WTC11 (cell line): Measurements from ENCODE around the gene SEMA6D. TPM values are rescaled to one million over a fixed set of nuclear protein-coding genes. Genes with fewer than 3 reads are reported as not detected.

ENCODE experiments used
- ATAC-seq: fragments of 200-7000 bp; cut with Tn5 transposase; 2 replicates; pipeline ENCODE4 v1.10.0; 2021; ENCODE audit warnings: mild to moderate bottlenecking, moderate library complexity
- CTCF ChIA-PET: fragments of 300-600 bp; sonication (Branson Sonifier 250); formaldehyde crosslinking; loops from one replicate; lab custom pipeline; 2021; ENCODE audit warnings: antibody characterized with exemption; lab: Charles Lee
- POLR2A ChIA-PET: fragments of 350-600 bp; sonication (Branson Sonifier 250); formaldehyde crosslinking; loops from one replicate; lab custom pipeline; 2021; ENCODE audit warnings: antibody characterized with exemption; lab: Charles Lee
- DNase-seq: peaks from one replicate; pipeline ENCODE4 v3.0.0; 2021; ENCODE audit warnings: low spot score
- H3K27ac Mint-ChIP-seq: 2 replicates; pipeline ENCODE4 v1.8.0; 2021; ENCODE audit warnings: mixed read lengths
- H3K27me3 Mint-ChIP-seq: 2 replicates; pipeline ENCODE4 v1.8.0; 2021; ENCODE audit warnings: low read depth, mild to moderate bottlenecking, moderate library complexity, mixed read lengths
- H3K36me3 Mint-ChIP-seq: 2 replicates; pipeline ENCODE4 v1.8.0; 2021; ENCODE audit warnings: mixed read lengths
- H3K4me1 Mint-ChIP-seq: 2 replicates; pipeline ENCODE4 v1.8.0; 2022; ENCODE audit warnings: mixed read lengths
- H3K4me3 Mint-ChIP-seq: 2 replicates; pipeline ENCODE4 v1.8.0; 2021; ENCODE audit warnings: mild to moderate bottlenecking, moderate library complexity, mixed read lengths
- H3K9me3 Mint-ChIP-seq: 2 replicates; pipeline ENCODE4 v1.8.0; 2021; ENCODE audit warnings: mixed read lengths
- AR ChIP-seq: fragments of 250-450 bp; sonication (Bioruptor Pico); IDR thresholded peaks from 2 replicates; pipeline ENCODE4 v1.9.0; 2021; ENCODE audit warnings: mild to moderate bottlenecking
- ARID4B ChIP-seq: sonication (generic); formaldehyde crosslinking; IDR thresholded peaks from 2 replicates; pipeline ENCODE4 v1.8.0; 2023; ENCODE audit warnings: missing genetic modification reagents, mild to moderate bottlenecking, borderline replicate concordance
- ETV6 ChIP-seq: sonication (generic); formaldehyde crosslinking; IDR thresholded peaks from 2 replicates; pipeline ENCODE4 v1.8.1; 2022; ENCODE audit warnings: mild to moderate bottlenecking, missing genetic modification reagents
- FOXJ3 ChIP-seq: sonication (generic); formaldehyde crosslinking; IDR thresholded peaks from 2 replicates; pipeline ENCODE4 v1.9.0; 2021; ENCODE audit warnings: missing genetic modification reagents, mild to moderate bottlenecking, borderline replicate concordance
- HMGA2 ChIP-seq: fragments of 250-450 bp; sonication (Bioruptor Pico); IDR thresholded peaks from 2 replicates; pipeline ENCODE4 v1.4.0; 2021; ENCODE audit warnings: mild to moderate bottlenecking, moderate library complexity
- IRF1 ChIP-seq: sonication (generic); formaldehyde crosslinking; IDR thresholded peaks from 2 replicates; pipeline ENCODE4 v1.8.0; 2023; ENCODE audit warnings: missing genetic modification reagents
- MXD4 ChIP-seq: fragments of 250-450 bp; sonication (Bioruptor Pico); IDR thresholded peaks from 2 replicates; pipeline ENCODE4 v1.8.0; 2021; ENCODE audit warnings: mild to moderate bottlenecking, moderate library complexity, borderline replicate concordance
- NR2C2 ChIP-seq: sonication (generic); formaldehyde crosslinking; IDR thresholded peaks from 2 replicates; pipeline ENCODE4 v1.8.0; 2022; ENCODE audit warnings: mild to moderate bottlenecking, missing genetic modification reagents
- OVOL2 ChIP-seq: fragments of 250-450 bp; sonication (Bioruptor Pico); IDR thresholded peaks from 2 replicates; pipeline ENCODE4 v1.9.0; 2021; ENCODE audit warnings: mild to moderate bottlenecking, borderline replicate concordance
- PRDM15 ChIP-seq: sonication (generic); formaldehyde crosslinking; IDR thresholded peaks from 2 replicates; pipeline ENCODE4 v1.8.0; 2022; ENCODE audit warnings: missing genetic modification reagents
- SMAD3 ChIP-seq: sonication (generic); formaldehyde crosslinking; IDR thresholded peaks from 2 replicates; pipeline ENCODE4 v1.8.0; 2022; ENCODE audit warnings: missing genetic modification reagents, mild to moderate bottlenecking, borderline replicate concordance
- ZBTB43 ChIP-seq: sonication (generic); formaldehyde crosslinking; IDR thresholded peaks from 2 replicates; pipeline ENCODE4 v1.8.1; 2023; ENCODE audit warnings: mild to moderate bottlenecking, missing genetic modification reagents
- ZNF121 ChIP-seq: sonication (generic); formaldehyde crosslinking; IDR thresholded peaks from 2 replicates; pipeline ENCODE4 v1.8.0; 2023; ENCODE audit warnings: missing genetic modification reagents
- ZNF416 ChIP-seq: fragments of 250-450 bp; sonication (Bioruptor Pico); IDR thresholded peaks from 2 replicates; pipeline ENCODE4 v1.9.0; 2021; ENCODE audit warnings: mild to moderate bottlenecking, inconsistent platforms
- total RNA-seq: library from RNA; stranded (reverse); gene quantifications from 3 replicates; pipeline ENCODE4 v1.2.3, GENCODE V29; 2021
- TF ChIP-seq, protein P1 (sequence below): sonication (generic); formaldehyde crosslinking; IDR thresholded peaks from 2 replicates; pipeline ENCODE4 v1.8.1; 2023; ENCODE audit warnings: mild to moderate bottlenecking, missing genetic modification reagents
- TF ChIP-seq, protein P2 (sequence below): sonication (generic); formaldehyde crosslinking; IDR thresholded peaks from 2 replicates; pipeline ENCODE4 v1.8.0; 2022; ENCODE audit warnings: mild to moderate bottlenecking, missing genetic modification reagents
- TF ChIP-seq, protein P3 (sequence below): fragments of 250-450 bp; sonication (Bioruptor Pico); IDR thresholded peaks from 2 replicates; pipeline ENCODE4 v2.1.2; 2022; ENCODE audit warnings: mild to moderate bottlenecking, moderate library complexity

The SEMA6D gene
- total RNA-seq, 1 experiment from 2014 or later: 2.6 TPM

GRCh38 chr15:47744496-47744895 lies 27.2 kb downstream of the SEMA6D start:
- Mint-ChIP-seq H3K36me3 (no peaks in the 10 kb centered on the region), H3K9me3 (no peaks in the 10 kb centered on the region), H3K27me3 (peaks cover 69% of the 10 kb centered on the region), H3K4me1 (peaks cover 32% of the 10 kb centered on the region), H3K4me3 (no peak overlapping the region), H3K27ac (no peak overlapping the region)
- no peak for TF ChIP-seq SMAD3 (CRISPR knock-in tag)
- no peak for TF ChIP-seq AR (CRISPR knock-in tag)
- no peak for TF ChIP-seq OVOL2
- TF ChIP-seq HMGA2: no peak
- TF ChIP-seq, protein P1, sequence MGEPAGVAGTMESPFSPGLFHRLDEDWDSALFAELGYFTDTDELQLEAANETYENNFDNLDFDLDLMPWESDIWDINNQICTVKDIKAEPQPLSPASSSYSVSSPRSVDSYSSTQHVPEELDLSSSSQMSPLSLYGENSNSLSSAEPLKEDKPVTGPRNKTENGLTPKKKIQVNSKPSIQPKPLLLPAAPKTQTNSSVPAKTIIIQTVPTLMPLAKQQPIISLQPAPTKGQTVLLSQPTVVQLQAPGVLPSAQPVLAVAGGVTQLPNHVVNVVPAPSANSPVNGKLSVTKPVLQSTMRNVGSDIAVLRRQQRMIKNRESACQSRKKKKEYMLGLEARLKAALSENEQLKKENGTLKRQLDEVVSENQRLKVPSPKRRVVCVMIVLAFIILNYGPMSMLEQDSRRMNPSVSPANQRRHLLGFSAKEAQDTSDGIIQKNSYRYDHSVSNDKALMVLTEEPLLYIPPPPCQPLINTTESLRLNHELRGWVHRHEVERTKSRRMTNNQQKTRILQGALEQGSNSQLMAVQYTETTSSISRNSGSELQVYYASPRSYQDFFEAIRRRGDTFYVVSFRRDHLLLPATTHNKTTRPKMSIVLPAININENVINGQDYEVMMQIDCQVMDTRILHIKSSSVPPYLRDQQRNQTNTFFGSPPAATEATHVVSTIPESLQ: no peak
- no peak for TF ChIP-seq IRF1 (CRISPR knock-in tag)
- TF ChIP-seq ZNF121 (CRISPR knock-in tag): no peak
- TF ChIP-seq ZNF416 (CRISPR knock-in tag): no peak
- TF ChIP-seq ETV6: no peak
- TF ChIP-seq NR2C2 (CRISPR knock-in tag): no peak
- no peak for TF ChIP-seq MXD4 (CRISPR knock-in tag)
- TF ChIP-seq ARID4B: no peak
- TF ChIP-seq ZBTB43 (CRISPR knock-in tag): no peak
- TF ChIP-seq, protein P2, sequence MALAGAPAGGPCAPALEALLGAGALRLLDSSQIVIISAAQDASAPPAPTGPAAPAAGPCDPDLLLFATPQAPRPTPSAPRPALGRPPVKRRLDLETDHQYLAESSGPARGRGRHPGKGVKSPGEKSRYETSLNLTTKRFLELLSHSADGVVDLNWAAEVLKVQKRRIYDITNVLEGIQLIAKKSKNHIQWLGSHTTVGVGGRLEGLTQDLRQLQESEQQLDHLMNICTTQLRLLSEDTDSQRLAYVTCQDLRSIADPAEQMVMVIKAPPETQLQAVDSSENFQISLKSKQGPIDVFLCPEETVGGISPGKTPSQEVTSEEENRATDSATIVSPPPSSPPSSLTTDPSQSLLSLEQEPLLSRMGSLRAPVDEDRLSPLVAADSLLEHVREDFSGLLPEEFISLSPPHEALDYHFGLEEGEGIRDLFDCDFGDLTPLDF: no peak
- no peak for TF ChIP-seq PRDM15 (CRISPR knock-in tag)
- TF ChIP-seq, protein P3, sequence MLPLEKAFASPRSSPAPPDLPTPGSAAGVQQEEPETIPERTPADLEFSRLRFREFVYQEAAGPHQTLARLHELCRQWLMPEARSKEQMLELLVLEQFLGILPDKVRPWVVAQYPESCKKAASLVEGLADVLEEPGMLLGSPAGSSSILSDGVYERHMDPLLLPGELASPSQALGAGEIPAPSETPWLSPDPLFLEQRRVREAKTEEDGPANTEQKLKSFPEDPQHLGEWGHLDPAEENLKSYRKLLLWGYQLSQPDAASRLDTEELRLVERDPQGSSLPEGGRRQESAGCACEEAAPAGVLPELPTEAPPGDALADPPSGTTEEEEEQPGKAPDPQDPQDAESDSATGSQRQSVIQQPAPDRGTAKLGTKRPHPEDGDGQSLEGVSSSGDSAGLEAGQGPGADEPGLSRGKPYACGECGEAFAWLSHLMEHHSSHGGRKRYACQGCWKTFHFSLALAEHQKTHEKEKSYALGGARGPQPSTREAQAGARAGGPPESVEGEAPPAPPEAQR (CRISPR knock-in tag): no peak
- no peak for TF ChIP-seq FOXJ3 (CRISPR knock-in tag)
- no peak for DNase-seq
- ATAC-seq: no peak
- POLR2A ChIA-PET: no interaction called here
- CTCF ChIA-PET: interaction anchor here (0.9 kb wide), 1 partner anchor 33 kb away, joined by 3 read pairs; no protein-coding TSS in a partner anchor
